Breast epithelium (tissue), 4 donors: ENCODE measurements around the gene HTR3B. TPM values are rescaled to one million over a fixed set of nuclear protein-coding genes. Genes with fewer than 3 reads are reported as not detected.
"Not testable (repeated sequence)": the region's sequence is repeated elsewhere in the genome, so short reads cannot be mapped to it uniquely, and the experiment has no call there.

ENCODE experiments used
- DNase-seq, 2 donors: peaks; one replicate each; pipeline ENCODE4 v3.0.0-alpha.2; 2019; ENCODE audit warnings: low spot score in 2 of 2
- H3K27ac ChIP-seq, 2 donors: fragments of 200-600 bp; sonication (generic) in 1 of 2; one replicate each; pipeline ENCODE4 v1.5.1; 2016 to 2019; ENCODE audit warnings: mild to moderate bottlenecking in 1 of 2
- H3K27me3 ChIP-seq, 2 donors: fragments of 200-600 bp; sonication (generic) in 1 of 2; one replicate each; pipeline versions ENCODE4 v1.5.1 to v1.6.0; 2017 to 2019; ENCODE audit warnings: control low read depth in 1 of 2, mild to moderate bottlenecking in 1 of 2
- H3K36me3 ChIP-seq: fragments of 200-600 bp; one replicate; pipeline ENCODE4 v1.5.1; 2019
- H3K4me1 ChIP-seq, 2 donors: fragments of 200-600 bp; sonication (generic); one replicate each; pipeline ENCODE4 v1.5.1; 2016 to 2019; ENCODE audit warnings: control low read depth in 1 of 2
- H3K4me3 ChIP-seq, 3 donors: fragments of 200-600 bp; sonication (generic); 1 replicate in 2 of 3; 2 replicates in 1 of 3; pipeline ENCODE4 v1.5.1; 2016 to 2019; ENCODE audit warnings: mild to moderate bottlenecking in 3 of 3, moderate library complexity in 2 of 3
- H3K9me3 ChIP-seq, 2 donors: fragments of 200-600 bp; sonication (generic) in 1 of 2; one replicate each; pipeline ENCODE4 v1.5.1; 2016 to 2019; ENCODE audit warnings: control low read depth in 1 of 2
- CTCF ChIP-seq, 3 donors: fragments of 450-650 bp; IDR thresholded peaks; one replicate each; pipeline ENCODE4 v1.5.1; 2016 to 2017; ENCODE audit warnings: antibody characterized with exemption in 3 of 3, mild to moderate bottlenecking in 3 of 3, moderate library complexity in 3 of 3
- POLR2A ChIP-seq: fragments of 450-650 bp; IDR thresholded peaks from one replicate; pipeline ENCODE4 v1.6.1; 2016; ENCODE audit warnings: antibody characterized with exemption, mild to moderate bottlenecking, moderate library complexity
- POLR2AphosphoS5 ChIP-seq, 3 donors: sonication (generic); formaldehyde crosslinking; IDR thresholded peaks; one replicate each; pipeline ENCODE4 v1.6.1; 2017; ENCODE audit warnings: antibody characterized with exemption in 3 of 3
- intact Hi-C: fragments of 100-400 bp; cut with DNase I; formaldehyde crosslinking; loops from one replicate; pipeline ENCODE4 v1.15.1; 2023; ENCODE audit warnings: low total_unique reads
- total RNA-seq, 3 donors: library from RNA; depleted of rRNA; stranded (reverse); fragments of >200 nt; gene quantifications; one replicate each; pipeline ENCODE4 v1.1.0, GENCODE V29; 2016

HTR3B gene
- total RNA-seq, 3 donors from 2014 or later, result not detected

GRCh38 chr11:113907152-113907551 lies 2.6 kb downstream of the HTR3B start:
- H3K27me3 ChIP-seq, result peaks cover 0 to 12% of the 10 kb centered on the region in 2 donors
- H3K4me3 ChIP-seq, result no peak overlapping the region

GRCh38 chr11:113907681-113908080 lies 3.1 kb downstream of the HTR3B start:
- H3K4me3 ChIP-seq, result no peak overlapping the region
- TF ChIP-seq POLR2A, result no peak
- no peak for TF ChIP-seq CTCF (IDR thresholded peaks at IDR 0.05)
- TF ChIP-seq POLR2AphosphoS5 (IDR thresholded peaks at IDR 0.05), result no peak
- H3K27ac ChIP-seq, result no peak overlapping the region
- peaks cover 0 to 12% of the 10 kb centered on the region in 2 donors for H3K27me3 ChIP-seq
- DNase-seq, result no peak
- intact Hi-C loops, result loop anchor here (10.0 kb wide), 1 partner anchor 347 kb away; no protein-coding TSS in a partner anchor
- no peaks in the 10 kb centered on the region for H3K36me3 ChIP-seq
- H3K9me3 ChIP-seq, result no peaks in the 10 kb centered on the region
- H3K4me1 ChIP-seq, result no peaks in the 10 kb centered on the region

More at GRCh38 chr11:113907152-113907551, 2.6 kb downstream of the HTR3B start:
- intact Hi-C loops, result loop anchor here (10.0 kb wide), 1 partner anchor 348 kb away; no protein-coding TSS in a partner anchor
- TF ChIP-seq POLR2A (no peak), CTCF (IDR thresholded peaks at IDR 0.05) (no peak), POLR2AphosphoS5 (IDR thresholded peaks at IDR 0.05) (no peak)
- H3K27ac ChIP-seq, result no peak overlapping the region
- DNase-seq, result no peak
- no peaks in the 10 kb centered on the region for H3K9me3 ChIP-seq
- no peaks in the 10 kb centered on the region for H3K4me1 ChIP-seq
- H3K36me3 ChIP-seq, result no peaks in the 10 kb centered on the region

GRCh38 chr11:113908098-113908497 lies 3.5 kb downstream of the HTR3B start:
- Histone ChIP-seq H3K4me3 (no peak overlapping the region), H3K27ac (no peak overlapping the region), H3K27me3 (peaks cover 0 to 12% of the 10 kb centered on the region in 2 donors), H3K4me1 (no peaks in the 10 kb centered on the region), H3K9me3 (no peaks in the 10 kb centered on the region), H3K36me3 (no peaks in the 10 kb centered on the region)
- no peak for DNase-seq
- TF ChIP-seq POLR2AphosphoS5 (IDR thresholded peaks at IDR 0.05) (no peak), POLR2A (no peak), CTCF (IDR thresholded peaks at IDR 0.05) (no peak)
- intact Hi-C loops, result loop anchor here (10.0 kb wide), 1 partner anchor 347 kb away; no protein-coding TSS in a partner anchor

GRCh38 chr11:113911491-113911890 lies 6.9 kb downstream of the HTR3B start:
- H3K4me3 ChIP-seq, H3K9me3 ChIP-seq, DNase-seq, H3K36me3 ChIP-seq, intact Hi-C loops, H3K4me1 ChIP-seq, H3K27ac ChIP-seq: not testable (repeated sequence)
- H3K27me3 ChIP-seq, result peaks cover 0 to 12% of the 10 kb centered on the region in 2 donors

- Histone ChIP-seq H3K27me3 (no peaks in the 10 kb centered on the region), H3K9me3 (no peaks in the 10 kb centered on the region), H3K4me3 (no peak overlapping the region), H3K27ac (no peak overlapping the region), H3K36me3 (no peaks in the 10 kb centered on the region), H3K4me1 (no peaks in the 10 kb centered on the region)
- intact Hi-C loops, result no loop called here
- no peak for DNase-seq
- TF ChIP-seq POLR2A, result no peak
- TF ChIP-seq POLR2AphosphoS5 (IDR thresholded peaks at IDR 0.05), result no peak
- no peak for TF ChIP-seq CTCF (IDR thresholded peaks at IDR 0.05)
Observed at GRCh38 chr11:113923572-113923971, 19.0 kb downstream of the HTR3B start.
